HG03045 (cell line): ENCODE measurements around the gene POLR1G.
"Not testable (repeated sequence)": the region's sequence is repeated elsewhere in the genome, so short reads cannot be mapped to it uniquely, and the experiment has no call there.

ENCODE experiments used
- ATAC-seq: cut with Tn5 transposase; IDR thresholded peaks from one replicate; pipeline ENCODE4 v1.9.1; 2021; ENCODE audit warnings: mild to moderate bottlenecking, moderate library complexity; ENCODE audit not compliant: unreplicated experiment

POLR1G gene

DNA sequence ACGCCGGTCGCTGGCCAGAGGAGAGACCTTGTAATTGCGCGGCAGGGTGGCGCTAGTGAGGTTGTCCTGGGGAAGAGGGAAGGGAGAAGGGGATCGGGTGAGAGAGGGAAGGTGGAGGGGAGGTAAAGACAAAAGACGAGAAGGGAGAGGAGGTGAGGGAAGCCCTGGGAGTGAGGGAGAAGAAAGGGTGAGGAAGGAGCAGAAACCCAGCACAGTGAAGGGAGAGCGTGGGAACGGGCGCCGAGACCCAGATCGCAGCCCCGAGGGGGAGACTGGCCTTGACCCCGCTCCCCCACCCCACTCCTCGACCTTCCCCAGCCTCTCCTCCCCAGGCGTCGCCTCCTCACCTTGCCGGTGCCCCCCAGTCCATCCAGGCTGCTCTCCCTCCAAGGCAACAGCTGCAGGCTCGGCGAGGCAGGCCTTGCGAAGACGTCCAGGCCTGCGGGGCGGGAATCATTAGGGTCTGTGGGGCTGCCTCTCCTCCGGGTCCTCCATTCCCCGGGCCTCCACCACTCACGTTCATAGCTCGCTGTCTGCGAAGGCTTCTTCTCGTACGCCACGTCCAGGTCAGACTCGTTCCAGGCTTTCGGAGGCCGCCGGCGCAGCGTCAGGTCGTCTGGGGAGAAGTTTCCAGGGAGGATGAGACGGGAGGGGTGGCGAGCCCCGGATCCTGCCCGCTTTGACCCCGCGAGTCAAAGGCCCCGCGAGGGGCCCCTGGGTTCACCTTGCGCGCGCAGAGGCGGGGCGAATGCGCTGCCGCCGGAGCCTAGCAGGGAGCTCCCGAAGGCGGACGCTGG, 10.4 kb upstream of the POLR1G start:
- no peak for ATAC-seq

GRCh38 chr19:45400192-45400591, 6.3 kb upstream of the POLR1G start:
- ATAC-seq = no peak

- no peak for ATAC-seq
These were observed 4.6 kb upstream of the POLR1G start for GRCh38 chr19:45401815-45402214.

DNA sequence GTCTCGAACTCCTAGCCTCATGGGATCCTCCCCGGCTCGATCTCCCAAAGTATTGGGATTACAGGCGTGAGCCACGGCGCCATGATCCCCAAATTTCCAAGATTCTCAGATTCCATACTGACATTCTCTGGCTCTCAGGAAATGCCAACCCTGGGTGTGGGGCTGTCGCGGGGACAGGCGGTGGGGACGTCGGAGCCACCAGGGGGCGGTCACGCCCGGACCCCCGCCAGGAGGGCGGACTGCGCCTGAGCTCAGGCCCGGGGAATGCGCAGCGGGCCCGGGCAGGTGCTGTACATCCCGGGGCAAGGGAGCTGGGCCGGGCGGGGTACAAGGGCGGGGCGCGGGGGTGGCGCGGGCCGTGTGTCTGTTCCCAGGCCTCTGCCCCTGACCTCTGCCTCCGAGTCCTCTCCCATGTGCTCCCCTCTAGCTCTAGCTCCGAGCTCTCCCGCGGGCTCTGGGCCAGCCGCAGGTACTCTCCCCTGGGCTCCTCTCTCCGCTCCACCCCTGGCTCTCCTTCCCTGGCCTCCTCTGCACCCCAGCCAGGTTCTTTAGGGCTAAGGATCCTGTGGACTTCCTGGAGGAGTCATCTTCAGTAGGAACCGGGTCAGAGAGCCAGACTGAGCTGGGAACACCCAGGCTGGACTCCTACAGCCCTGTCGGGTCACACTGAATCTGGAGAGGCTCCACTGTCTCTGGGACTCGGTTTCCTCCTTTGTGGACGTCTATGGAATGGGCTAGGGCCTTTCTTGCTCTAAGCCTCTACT, 4.0 kb upstream of the POLR1G start:
- no peak for ATAC-seq

DNA sequence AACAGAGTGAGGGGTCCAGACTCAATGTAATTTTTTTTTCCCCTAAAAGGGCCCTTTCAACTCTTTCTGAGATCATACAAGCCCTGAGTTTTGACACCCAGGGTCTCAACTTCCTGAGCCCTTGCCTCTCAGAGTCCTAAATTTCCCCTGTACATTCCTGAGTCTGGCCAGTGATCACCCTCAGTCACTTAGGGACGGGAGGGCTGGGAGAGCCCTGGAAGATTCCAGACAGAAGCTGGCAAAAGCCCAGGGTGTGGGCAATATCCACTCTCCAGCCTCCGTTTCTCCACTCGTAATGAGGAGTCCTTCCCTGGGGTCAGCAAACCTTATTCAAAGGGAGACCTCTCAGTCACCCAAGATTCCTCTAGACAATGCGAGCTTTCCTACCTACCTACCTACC, 3.2 kb upstream of the POLR1G start:
- no peak for ATAC-seq

DNA sequence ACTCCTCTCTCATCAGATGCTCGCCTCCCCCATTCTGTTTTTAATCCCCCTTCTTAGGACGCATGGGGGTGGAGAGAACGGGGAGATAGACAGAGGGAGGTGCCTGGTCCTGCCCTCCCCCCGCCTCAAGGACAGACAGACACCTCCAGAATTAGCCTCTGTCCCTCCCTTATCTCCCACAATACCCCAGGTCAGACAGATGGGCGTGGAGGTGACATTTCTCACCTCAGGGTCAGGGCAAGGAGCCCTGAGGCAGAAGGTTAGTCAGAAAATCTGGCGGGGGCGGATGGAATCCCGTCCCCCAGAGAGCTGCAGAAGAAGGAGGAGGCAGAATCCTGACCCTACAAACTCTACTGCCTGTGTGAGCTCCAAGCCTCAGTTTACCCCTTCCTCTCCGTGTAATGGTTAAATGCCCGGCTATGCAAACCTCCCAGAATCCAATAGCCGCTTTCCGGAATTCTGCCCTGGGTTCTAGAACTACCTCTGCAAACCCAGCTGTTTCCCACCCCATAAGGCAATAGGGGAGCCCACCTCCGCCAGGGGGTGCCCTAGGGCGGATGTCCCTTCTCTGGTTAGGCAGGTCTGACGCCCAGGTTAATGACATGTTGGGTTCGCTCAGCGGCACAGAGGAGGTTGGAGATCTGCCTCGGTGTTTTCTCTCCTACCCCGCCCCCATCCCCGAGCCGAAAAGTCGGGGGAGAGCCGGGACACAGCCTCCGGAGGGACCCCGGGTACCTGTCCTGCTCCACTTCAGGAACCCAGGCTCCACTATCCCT, 2.5 kb upstream of the POLR1G start:
- ATAC-seq = no peak

DNA sequence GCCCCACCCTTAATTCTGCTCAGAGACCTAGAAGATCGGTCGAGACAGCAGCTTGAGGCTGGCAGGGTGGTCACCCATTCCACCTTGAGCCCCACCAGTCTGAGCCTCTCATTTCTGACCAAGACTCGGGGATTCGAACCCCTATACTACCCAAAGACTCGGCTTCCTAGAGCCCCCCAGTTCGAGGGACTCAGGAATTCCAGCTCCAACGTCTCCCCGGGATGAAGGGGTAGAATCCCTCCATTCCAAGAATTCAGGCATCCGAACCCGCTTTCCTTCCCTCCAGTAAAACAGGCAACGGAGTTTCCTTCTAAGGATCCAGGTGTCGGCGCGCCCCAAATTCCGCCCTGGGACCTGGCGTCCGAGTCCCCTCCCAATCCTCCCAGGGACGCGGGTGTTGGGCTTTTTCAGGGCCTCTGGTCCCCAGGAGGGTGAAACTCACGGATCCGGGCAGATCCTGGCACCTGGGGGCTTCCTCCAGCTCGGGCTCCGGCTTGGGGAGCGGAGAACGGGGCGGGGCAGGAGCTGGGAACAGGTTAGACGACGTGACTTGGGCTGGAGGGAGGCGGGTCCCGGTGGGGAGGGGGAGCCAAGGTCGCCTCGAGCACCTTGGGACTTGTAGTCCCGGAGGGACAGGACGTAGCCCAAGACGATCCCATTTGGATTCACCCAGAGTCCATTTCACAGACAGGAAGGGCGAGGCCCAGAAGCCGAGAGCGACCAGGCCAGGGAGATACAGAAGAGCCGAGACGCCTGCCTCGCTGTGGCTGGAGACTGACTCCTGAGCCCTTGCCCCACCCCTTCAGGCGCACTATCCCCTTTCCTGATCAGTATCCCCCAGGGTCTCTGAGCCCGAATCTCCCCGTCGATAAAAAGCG, 1.6 kb upstream of the POLR1G start, which contains the start of gene PPP1R13L:
TSS of gene PPP1R13L (minus strand) at position 513 of the 878 bp plus-strand sequence. CDS start 6,751 bp downstream, outside the sequence.
- peak; percentile 33 for ATAC-seq

DNA sequence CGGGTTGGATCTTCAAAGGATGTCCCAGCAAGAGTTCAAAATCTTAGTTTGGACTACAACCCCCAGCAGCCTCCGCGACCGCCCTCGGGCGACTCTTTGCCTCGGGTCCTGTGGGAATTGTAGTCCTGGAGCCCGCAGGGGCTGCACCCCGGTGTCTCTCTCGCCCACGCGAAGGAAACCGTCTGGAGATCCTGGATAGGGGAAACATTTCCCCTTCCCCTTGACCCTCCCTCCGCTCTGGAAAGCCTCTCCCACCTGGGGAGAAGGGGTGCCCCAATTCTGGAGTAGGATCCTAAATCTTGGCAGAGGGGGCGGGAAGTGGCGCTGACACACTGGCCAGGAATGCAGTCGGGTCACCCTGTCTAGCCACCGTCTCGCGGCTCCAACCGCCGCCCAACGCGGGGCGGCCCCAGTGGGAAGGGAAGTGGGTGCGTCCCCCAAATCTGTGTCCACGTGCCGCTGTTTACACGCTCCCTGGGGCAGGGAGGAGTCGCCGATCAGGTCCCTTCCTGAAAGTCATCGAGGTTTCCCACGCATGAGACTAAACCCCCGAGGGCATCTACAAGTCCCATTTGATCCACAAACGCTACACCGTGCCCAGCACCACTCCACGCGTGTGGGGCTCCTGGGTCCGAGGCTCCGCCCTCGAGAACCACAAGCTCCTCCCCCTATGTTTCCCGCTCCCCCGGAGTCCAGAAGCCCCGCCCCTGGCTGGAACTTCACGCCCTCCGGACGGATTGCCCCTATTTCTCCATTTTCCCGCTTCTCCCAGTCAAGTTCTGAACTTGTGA, 814 bp upstream of the POLR1G start:
- ATAC-seq = peak; percentile 48

GRCh38 chr19:45407091-45407375, 589 bp downstream of the POLR1G start:
- no peak for ATAC-seq

- ATAC-seq = not testable (repeated sequence)
These were observed 1.1 kb downstream of the POLR1G start for GRCh38 chr19:45407585-45407984.

DNA sequence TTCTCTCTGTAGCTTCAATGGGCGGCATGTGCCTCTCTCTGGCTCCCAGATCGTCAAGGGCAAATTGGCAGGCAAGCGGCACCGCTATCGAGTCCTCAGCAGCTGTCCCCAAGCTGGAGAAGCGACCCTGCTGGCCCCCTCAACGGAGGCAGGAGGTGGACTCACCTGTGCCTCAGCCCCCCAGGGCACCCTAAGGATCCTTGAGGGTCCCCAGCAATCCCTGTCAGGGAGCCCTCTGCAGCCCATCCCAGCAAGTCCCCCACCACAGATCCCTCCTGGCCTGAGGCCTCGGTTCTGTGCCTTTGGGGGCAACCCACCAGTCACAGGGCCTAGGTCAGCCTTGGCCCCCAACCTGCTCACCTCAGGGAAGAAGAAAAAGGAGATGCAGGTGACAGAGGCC, 1.7 kb downstream of the POLR1G start:
- ATAC-seq = no peak

GRCh38 chr19:45408830-45409556, 2.5 kb downstream of the POLR1G start:
- no peak for ATAC-seq

- no peak for ATAC-seq
These were observed 3.1 kb downstream of the POLR1G start for GRCh38 chr19:45409557-45409920.

DNA sequence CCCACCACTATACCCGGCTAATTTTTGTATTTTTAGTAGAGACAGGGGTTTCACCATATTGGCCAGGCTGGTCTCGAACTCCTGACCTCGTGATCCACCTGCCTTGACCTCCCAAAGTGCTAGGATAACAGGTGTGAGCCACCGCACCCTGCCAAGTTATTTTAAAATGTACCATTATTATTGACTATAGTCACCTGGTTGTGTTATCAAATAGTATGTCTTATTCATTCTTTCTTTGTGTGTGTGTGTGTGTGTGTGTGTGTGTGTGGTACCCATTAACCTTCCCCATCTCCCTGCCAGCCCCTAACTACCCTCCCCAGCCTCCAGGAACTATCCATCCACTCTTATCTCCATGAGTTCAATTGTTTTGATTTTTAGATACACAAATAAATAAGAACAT, 3.9 kb downstream of the POLR1G start:
- ATAC-seq = not testable (repeated sequence)

DNA sequence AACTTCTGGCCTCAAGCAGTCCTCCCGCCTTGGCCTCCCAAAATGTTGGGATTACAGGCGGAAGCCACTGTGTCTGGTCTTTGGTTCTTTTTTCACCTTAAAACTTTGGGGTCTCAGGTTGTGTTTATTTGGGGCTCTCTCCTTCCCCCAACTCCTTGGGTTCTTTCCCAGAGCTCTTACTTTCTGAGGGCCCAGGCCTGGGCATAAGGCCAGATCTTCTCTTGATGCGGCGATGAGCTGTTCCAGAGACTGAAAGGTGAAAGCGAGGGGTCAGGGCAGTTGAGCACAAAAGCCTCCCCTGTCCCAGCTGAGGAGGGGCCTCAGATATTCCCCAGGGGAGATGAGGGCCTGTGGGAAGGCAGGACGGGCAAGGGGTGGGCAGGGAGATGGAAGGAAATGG, 7.1 kb downstream of the POLR1G start:
- ATAC-seq = no peak

- ATAC-seq = no peak
These were observed 8.0 kb downstream of the POLR1G start for GRCh38 chr19:45414468-45414867.

DNA sequence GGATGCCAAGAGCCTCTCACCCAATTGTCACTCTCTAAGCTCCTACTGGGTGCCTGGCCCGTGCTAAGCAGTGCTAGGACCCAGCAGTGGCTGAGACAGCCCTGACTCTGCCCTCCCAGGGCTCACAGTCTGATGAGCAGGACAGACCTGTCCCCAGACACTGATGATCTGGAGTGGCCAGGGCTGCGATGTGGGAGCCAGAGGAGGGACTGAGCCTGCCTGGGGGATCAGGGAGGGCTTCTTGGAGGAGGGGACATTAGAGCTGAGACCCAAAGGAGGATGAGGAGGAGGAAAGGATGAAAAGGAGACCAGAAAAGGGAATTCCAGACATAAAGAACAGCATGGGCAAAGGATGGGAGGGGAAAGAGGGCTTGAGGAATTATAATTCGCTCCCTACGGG, 10.7 kb downstream of the POLR1G start:
- no peak for ATAC-seq

GRCh38 chr19:45418802-45419201, 12.4 kb downstream of the POLR1G start:
- ATAC-seq = no peak

GRCh38 chr19:45419396-45419795, 13.0 kb downstream of the POLR1G start:
- ATAC-seq = peak; percentile 40
